Karpas-422 (cell line): ENCODE measurements around the gene JDP2. TPM values are rescaled to one million over a fixed set of nuclear protein-coding genes. Genes with fewer than 3 reads are reported as not detected.

Source experiments
- DNase-seq: peaks from one replicate; pipeline ENCODE4 v3.0.0-alpha.2; 2015
- H2AFZ ChIP-seq: fragments of 200-600 bp; sonication (generic); 2 replicates; pipeline ENCODE4 v1.6.1; 2014; ENCODE audit warnings: antibody characterized with exemption, low read length, mixed read lengths
- H3K27ac ChIP-seq: fragments of 200-600 bp; sonication (generic); 2 replicates; pipeline ENCODE4 v1.5.1; 2014; ENCODE audit warnings: mild to moderate bottlenecking, low read length, moderate library complexity
- H3K27me3 ChIP-seq: fragments of 200-600 bp; sonication (generic); 2 replicates; pipeline ENCODE4 v1.6.1; 2014; ENCODE audit warnings: low read length, mixed read lengths
- H3K36me3 ChIP-seq: fragments of 200-600 bp; sonication (generic); 2 replicates; pipeline ENCODE4 v1.6.1; 2014; ENCODE audit warnings: low read length, mixed read lengths; ENCODE audit not compliant: insufficient read depth
- H3K4me1 ChIP-seq: fragments of 200-600 bp; sonication (generic); 2 replicates; pipeline ENCODE4 v1.6.1; 2014; ENCODE audit warnings: mild to moderate bottlenecking, low read length, mixed read lengths
- H3K4me2 ChIP-seq: fragments of 200-600 bp; sonication (generic); 2 replicates; pipeline ENCODE4 v1.6.1; 2014; ENCODE audit warnings: low read length, low read depth, mild to moderate bottlenecking; ENCODE audit not compliant: poor library complexity, severe bottlenecking
- H3K4me3 ChIP-seq: fragments of 200-600 bp; sonication (generic); 2 replicates; pipeline ENCODE4 v1.5.1; 2014; ENCODE audit warnings: mild to moderate bottlenecking, antibody characterized with exemption, low read length, mixed read lengths
- H3K79me2 ChIP-seq: fragments of 200-600 bp; sonication (generic); 2 replicates; pipeline ENCODE4 v1.6.1; 2014; ENCODE audit warnings: mild to moderate bottlenecking, low read length, mixed read lengths
- H3K9ac ChIP-seq: fragments of 200-600 bp; sonication (generic); 2 replicates; pipeline ENCODE4 v1.6.0; 2014; ENCODE audit warnings: low read length
- H3K9me2 ChIP-seq: fragments of 200-600 bp; sonication (generic), shearing (Covaris generic); replicated peaks from 2 replicates; pipeline ENCODE4 v1.6.0; 2014; ENCODE audit warnings: mild to moderate bottlenecking, low read length, moderate library complexity; ENCODE audit not compliant: insufficient read depth
- H3K9me3 ChIP-seq: fragments of 300-700, 200-600 bp; sonication (generic); 2 replicates; pipeline ENCODE4 v1.6.1; 2014; ENCODE audit warnings: low read length, mixed read lengths
- H4K20me1 ChIP-seq: fragments of 200-600 bp; sonication (generic); 2 replicates; pipeline ENCODE4 v1.6.1; 2014; ENCODE audit warnings: mild to moderate bottlenecking, antibody characterized with exemption, low read length, low read depth; ENCODE audit not compliant: insufficient read depth
- total RNA-seq: library from RNA; depleted of rRNA; stranded (reverse); fragments of >200 nt; shearing (Covaris generic); gene quantifications from 2 replicates; pipeline ENCODE4 v1.2.3, GENCODE V29; 2014; ENCODE audit warnings: low replicate concordance

Gene JDP2
- total RNA-seq, 1 experiment from 2014 or later = 8.4 TPM

- no peak overlapping the region for H3K4me2 ChIP-seq
- no peak overlapping the region for H2AFZ ChIP-seq
- no peak overlapping the region for H3K9ac ChIP-seq
- no peak overlapping the region for H3K27ac ChIP-seq
- H3K36me3 ChIP-seq = no peaks in the 10 kb centered on the region
- 0 out of 2 replicates have a peak, but pooled peaks cover 5% of the 10 kb centered on the region for H4K20me1 ChIP-seq
- no peak overlapping the region for H3K4me3 ChIP-seq
- no peak for DNase-seq
- H3K4me1 ChIP-seq = peaks cover 5% of the 10 kb centered on the region; the same call in 1 of the 2 replicates
- H3K9me2 ChIP-seq = no peaks in the 10 kb centered on the region
- no peaks in the 10 kb centered on the region for H3K79me2 ChIP-seq
- H3K27me3 ChIP-seq = no peaks in the 10 kb centered on the region
- no peaks in the 10 kb centered on the region for H3K9me3 ChIP-seq
Observed at GRCh38 chr14:75457648-75458165, 29.9 kb downstream of the JDP2 start.

GRCh38 chr14:75458305-75458704 is 30.5 kb downstream of the JDP2 start:
- no peak overlapping the region for H3K4me3 ChIP-seq
- no peak overlapping the region for H3K4me2 ChIP-seq
- peaks cover 5% of the 10 kb centered on the region; the same call in 1 of the 2 replicates for H3K4me1 ChIP-seq
- H3K27me3 ChIP-seq = no peaks in the 10 kb centered on the region
- no peaks in the 10 kb centered on the region for H3K9me3 ChIP-seq
- H3K9ac ChIP-seq = no peak overlapping the region
- no peak for DNase-seq
- H3K27ac ChIP-seq = no peak overlapping the region
- H2AFZ ChIP-seq = no peak overlapping the region
- no peaks in the 10 kb centered on the region for H3K9me2 ChIP-seq
- no peaks in the 10 kb centered on the region for H3K79me2 ChIP-seq
- H4K20me1 ChIP-seq = 0 out of 2 replicates have a peak, but pooled peaks cover 5% of the 10 kb centered on the region
- H3K36me3 ChIP-seq = no peaks in the 10 kb centered on the region

- Histone ChIP-seq H3K27ac (no peak overlapping the region), H3K9ac (no peak overlapping the region), H3K27me3 (no peaks in the 10 kb centered on the region), H3K36me3 (no peaks in the 10 kb centered on the region), H4K20me1 (0 out of 2 replicates have a peak, but pooled peaks cover 5% of the 10 kb centered on the region), H3K9me2 (no peaks in the 10 kb centered on the region), H3K9me3 (no peaks in the 10 kb centered on the region), H3K4me3 (no peak overlapping the region), H3K4me1 (peaks cover 5% of the 10 kb centered on the region; the same call in 1 of the 2 replicates), H2AFZ (no peak overlapping the region), H3K79me2 (no peaks in the 10 kb centered on the region), H3K4me2 (no peak overlapping the region)
- DNase-seq = no peak
Observed at GRCh38 chr14:75459099-75459741, 31.4 kb downstream of the JDP2 start.

- 0 out of 2 replicates have a peak, but pooled peaks cover 5% of the 10 kb centered on the region for H4K20me1 ChIP-seq
- no peak for DNase-seq
- H3K9me3 ChIP-seq = no peaks in the 10 kb centered on the region
- H3K9me2 ChIP-seq = no peaks in the 10 kb centered on the region
- H3K4me3 ChIP-seq = no peak overlapping the region
- H3K4me2 ChIP-seq = no peak overlapping the region
- H3K79me2 ChIP-seq = no peaks in the 10 kb centered on the region
- H3K27me3 ChIP-seq = no peaks in the 10 kb centered on the region
- no peak overlapping the region for H3K27ac ChIP-seq
- H3K4me1 ChIP-seq = peaks cover 5% of the 10 kb centered on the region; the same call in 1 of the 2 replicates
- H2AFZ ChIP-seq = no peak overlapping the region
- no peaks in the 10 kb centered on the region for H3K36me3 ChIP-seq
- no peak overlapping the region for H3K9ac ChIP-seq
Observed at GRCh38 chr14:75459791-75460190, 32.0 kb downstream of the JDP2 start.

GRCh38 chr14:75460394-75460793 is 32.6 kb downstream of the JDP2 start:
- H3K36me3 ChIP-seq = no peaks in the 10 kb centered on the region
- H4K20me1 ChIP-seq = 0 out of 2 replicates have a peak, but pooled peaks cover 5% of the 10 kb centered on the region

GRCh38 chr14:75461303-75461702 is 33.5 kb downstream of the JDP2 start:
- DNase-seq = no peak
- Histone ChIP-seq H3K9me3 (no peaks in the 10 kb centered on the region), H2AFZ (no peak overlapping the region), H3K27me3 (no peaks in the 10 kb centered on the region), H3K9ac (no peak overlapping the region), H3K4me1 (no peaks in the 10 kb centered on the region), H3K4me2 (no peak overlapping the region), H3K36me3 (no peaks in the 10 kb centered on the region), H3K9me2 (no peaks in the 10 kb centered on the region), H3K27ac (no peak overlapping the region), H4K20me1 (no peaks in the 10 kb centered on the region), H3K4me3 (no peak overlapping the region), H3K79me2 (no peaks in the 10 kb centered on the region)

More at GRCh38 chr14:75460394-75460793, 32.6 kb downstream of the JDP2 start:
- no peak overlapping the region for H2AFZ ChIP-seq
- no peaks in the 10 kb centered on the region for H3K79me2 ChIP-seq
- H3K27ac ChIP-seq = no peak overlapping the region
- no peaks in the 10 kb centered on the region for H3K9me2 ChIP-seq
- H3K4me1 ChIP-seq = peaks cover 1% of the 10 kb centered on the region; the same call in 1 of the 2 replicates
- no peak overlapping the region for H3K4me3 ChIP-seq
- no peaks in the 10 kb centered on the region for H3K27me3 ChIP-seq
- H3K9me3 ChIP-seq = no peaks in the 10 kb centered on the region
- no peak overlapping the region for H3K9ac ChIP-seq
- no peak overlapping the region for H3K4me2 ChIP-seq
- no peak for DNase-seq

- Histone ChIP-seq H3K9me3 (no peaks in the 10 kb centered on the region), H3K4me1 (no peaks in the 10 kb centered on the region), H3K4me3 (no peak overlapping the region), H3K79me2 (no peaks in the 10 kb centered on the region), H3K36me3 (no peaks in the 10 kb centered on the region), H3K27ac (no peak overlapping the region), H4K20me1 (no peaks in the 10 kb centered on the region), H3K9ac (no peak overlapping the region), H3K27me3 (no peaks in the 10 kb centered on the region), H3K4me2 (no peak overlapping the region), H2AFZ (no peak overlapping the region), H3K9me2 (no peaks in the 10 kb centered on the region)
- no peak for DNase-seq
Observed at GRCh38 chr14:75461755-75462349, 34.0 kb downstream of the JDP2 start.

GRCh38 chr14:75464626-75465025 is 36.8 kb downstream of the JDP2 start:
- H3K4me2 ChIP-seq = no peak overlapping the region
- no peaks in the 10 kb centered on the region for H3K9me3 ChIP-seq
- DNase-seq = no peak
- no peaks in the 10 kb centered on the region for H4K20me1 ChIP-seq
- no peak overlapping the region for H3K4me3 ChIP-seq
- no peaks in the 10 kb centered on the region for H3K79me2 ChIP-seq
- H3K36me3 ChIP-seq = no peaks in the 10 kb centered on the region
- H2AFZ ChIP-seq = no peak overlapping the region
- H3K4me1 ChIP-seq = peaks cover 3% of the 10 kb centered on the region
- H3K9ac ChIP-seq = no peak overlapping the region
- H3K27ac ChIP-seq = no peak overlapping the region
- no peaks in the 10 kb centered on the region for H3K9me2 ChIP-seq
- H3K27me3 ChIP-seq = no peaks in the 10 kb centered on the region
